ENCODE results near the gene CTH.

CTH gene

GRCh38 chr1:70429757-70430156, 18.7 kb downstream of the CTH start:
- DNase-seq, result no peak
- TF ChIP-seq, protein P1, sequence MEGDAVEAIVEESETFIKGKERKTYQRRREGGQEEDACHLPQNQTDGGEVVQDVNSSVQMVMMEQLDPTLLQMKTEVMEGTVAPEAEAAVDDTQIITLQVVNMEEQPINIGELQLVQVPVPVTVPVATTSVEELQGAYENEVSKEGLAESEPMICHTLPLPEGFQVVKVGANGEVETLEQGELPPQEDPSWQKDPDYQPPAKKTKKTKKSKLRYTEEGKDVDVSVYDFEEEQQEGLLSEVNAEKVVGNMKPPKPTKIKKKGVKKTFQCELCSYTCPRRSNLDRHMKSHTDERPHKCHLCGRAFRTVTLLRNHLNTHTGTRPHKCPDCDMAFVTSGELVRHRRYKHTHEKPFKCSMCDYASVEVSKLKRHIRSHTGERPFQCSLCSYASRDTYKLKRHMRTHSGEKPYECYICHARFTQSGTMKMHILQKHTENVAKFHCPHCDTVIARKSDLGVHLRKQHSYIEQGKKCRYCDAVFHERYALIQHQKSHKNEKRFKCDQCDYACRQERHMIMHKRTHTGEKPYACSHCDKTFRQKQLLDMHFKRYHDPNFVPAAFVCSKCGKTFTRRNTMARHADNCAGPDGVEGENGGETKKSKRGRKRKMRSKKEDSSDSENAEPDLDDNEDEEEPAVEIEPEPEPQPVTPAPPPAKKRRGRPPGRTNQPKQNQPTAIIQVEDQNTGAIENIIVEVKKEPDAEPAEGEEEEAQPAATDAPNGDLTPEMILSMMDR (IDR thresholded peaks at IDR 0.05; ENCODE audit: low read depth, low read length), result no peak
- H3K36me3 ChIP-seq, result peaks cover 37% of the 10 kb centered on the region
- H3K27me3 ChIP-seq (ENCODE audit: insufficient read depth, low read depth, severe bottlenecking), result no peaks in the 10 kb centered on the region
- no peak overlapping the region for H3K27ac ChIP-seq
- no peak overlapping the region for H3K4me3 ChIP-seq (ENCODE audit: low read depth, low read length)
- H3K9me3 ChIP-seq (ENCODE audit: severe bottlenecking), result no peaks in the 10 kb centered on the region

DNA sequence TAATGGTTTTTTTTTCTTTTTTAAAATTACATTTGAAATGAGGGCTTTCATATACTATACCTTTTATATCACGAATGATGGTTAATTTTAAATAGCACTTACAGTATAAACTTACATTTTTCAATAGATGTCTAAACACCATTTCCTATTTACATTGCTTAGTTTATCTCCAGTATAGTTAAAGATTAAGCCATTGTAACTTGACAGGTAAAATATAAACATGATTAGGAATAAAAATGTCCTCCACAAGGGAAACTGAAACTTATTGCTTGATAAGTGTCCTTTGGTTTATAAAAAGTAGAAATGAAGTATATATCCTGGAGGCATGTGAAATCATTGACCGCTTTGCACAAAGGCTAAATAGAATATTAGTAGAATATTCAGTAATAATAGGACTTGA, 20.2 kb downstream of the CTH start:
- Histone ChIP-seq H3K27me3 (ENCODE audit: insufficient read depth, low read depth, severe bottlenecking) (no peaks in the 10 kb centered on the region), H3K36me3 (peaks cover 36% of the 10 kb centered on the region), H3K4me3 (ENCODE audit: low read depth, low read length) (no peak overlapping the region), H3K9me3 (ENCODE audit: severe bottlenecking) (no peaks in the 10 kb centered on the region), H3K27ac (no peak overlapping the region)
- TF ChIP-seq, protein P1 (IDR thresholded peaks at IDR 0.05; ENCODE audit: low read depth, low read length), result no peak
- DNase-seq, result no peak

GRCh38 chr1:70431874-70432273, 20.8 kb downstream of the CTH start:
- TF ChIP-seq, protein P1 (IDR thresholded peaks at IDR 0.05; ENCODE audit: low read depth, low read length), result no peak
- Histone ChIP-seq H3K27me3 (ENCODE audit: insufficient read depth, low read depth, severe bottlenecking) (no peaks in the 10 kb centered on the region), H3K36me3 (peaks cover 33% of the 10 kb centered on the region), H3K4me3 (ENCODE audit: low read depth, low read length) (no peak overlapping the region), H3K27ac (no peak overlapping the region), H3K9me3 (ENCODE audit: severe bottlenecking) (no peaks in the 10 kb centered on the region)
- DNase-seq, result no peak

DNA sequence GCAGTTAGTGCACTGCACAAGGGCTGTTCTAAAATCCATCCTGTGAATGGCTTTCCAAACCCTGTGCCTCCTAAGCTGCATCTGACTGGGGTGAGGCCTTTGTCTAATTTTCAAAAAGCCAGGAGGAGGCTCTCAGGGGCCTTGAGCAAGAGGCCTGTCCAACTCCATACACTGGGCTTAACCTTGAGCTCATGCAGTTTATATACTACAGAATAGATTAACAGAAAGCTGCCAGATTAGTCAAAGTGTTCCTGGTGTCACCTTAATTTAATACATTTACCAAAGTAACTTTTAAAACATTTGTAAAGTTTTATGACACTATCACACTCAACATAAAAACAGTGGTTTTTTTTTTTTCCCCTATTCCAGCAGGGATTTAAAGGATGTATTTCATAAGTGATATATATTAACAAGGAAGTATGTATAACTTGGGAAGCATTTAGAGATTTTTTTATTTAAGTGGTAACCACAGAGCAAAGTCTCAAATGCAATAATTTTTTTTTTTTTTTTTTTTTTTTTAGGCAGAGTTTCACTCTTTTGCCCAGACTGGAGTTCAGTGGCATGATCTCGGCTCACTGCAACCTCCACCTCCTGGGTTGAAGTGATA, 23.3 kb downstream of the CTH start:
- Histone ChIP-seq H3K9me3 (ENCODE audit: severe bottlenecking) (no peaks in the 10 kb centered on the region), H3K27me3 (ENCODE audit: insufficient read depth, low read depth, severe bottlenecking) (no peaks in the 10 kb centered on the region), H3K27ac (no peak overlapping the region), H3K36me3 (peaks cover 38% of the 10 kb centered on the region), H3K4me3 (ENCODE audit: low read depth, low read length) (no peak overlapping the region)
- no peak for DNase-seq
- TF ChIP-seq, protein P1 (IDR thresholded peaks at IDR 0.05; ENCODE audit: low read depth, low read length), result no peak

DNA sequence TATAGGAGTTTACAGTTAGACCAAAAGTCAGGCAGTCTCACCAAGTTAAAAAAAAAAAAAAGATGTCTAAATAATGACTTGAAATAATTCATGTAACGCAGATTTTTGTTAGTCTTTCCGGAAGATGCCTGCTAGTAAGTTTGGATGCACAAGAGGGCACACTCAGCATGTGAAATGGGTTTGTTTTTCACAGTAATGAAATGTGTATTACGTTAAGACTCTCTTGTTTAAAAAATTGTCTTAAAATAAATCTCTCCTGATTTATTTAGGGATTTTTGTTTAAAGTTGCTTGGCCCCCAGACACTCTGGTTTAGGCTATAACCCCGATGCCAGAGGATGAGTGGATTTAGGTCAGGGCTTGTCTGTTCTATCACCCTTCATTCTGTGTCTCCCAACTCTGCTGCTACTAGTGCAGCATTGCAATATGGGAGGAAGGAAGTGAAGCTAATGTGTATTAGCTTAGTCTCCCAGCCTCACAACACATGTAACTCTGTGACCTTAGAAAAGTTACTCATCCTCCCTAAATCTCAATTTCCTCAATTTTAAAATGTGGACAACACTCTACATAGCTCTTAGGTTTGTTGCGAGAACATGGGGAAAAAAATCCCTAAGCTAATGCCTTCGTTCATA, 25.7 kb downstream of the CTH start:
- TF ChIP-seq, protein P1 (IDR thresholded peaks at IDR 0.05; ENCODE audit: low read depth, low read length), result peak; percentile 14; the same call in 1 of the 2 replicates
- DNase-seq, result no peak
- H3K27ac ChIP-seq, result no peak overlapping the region

More for the DNA sequence above, 25.7 kb downstream of the CTH start:
- no peak overlapping the region for H3K4me3 ChIP-seq (ENCODE audit: low read depth, low read length)
- no peaks in the 10 kb centered on the region for H3K27me3 ChIP-seq (ENCODE audit: insufficient read depth, low read depth, severe bottlenecking)
- peaks cover 38% of the 10 kb centered on the region for H3K36me3 ChIP-seq
- H3K9me3 ChIP-seq (ENCODE audit: severe bottlenecking), result no peaks in the 10 kb centered on the region

Measured in WERI-Rb-1 (cell line).